ENCODE data around the gene FYB1. TPM values are rescaled to one million over a fixed set of nuclear protein-coding genes. Genes with fewer than 3 reads are reported as not detected.

Gene FYB1
- total RNA-seq, 1 experiment from 2014 or later: 0.52 TPM

GRCh38 chr5:39194466-39195136 lies 24.8 kb downstream of the FYB1 start (continued):
- TF ChIP-seq, protein P1, sequence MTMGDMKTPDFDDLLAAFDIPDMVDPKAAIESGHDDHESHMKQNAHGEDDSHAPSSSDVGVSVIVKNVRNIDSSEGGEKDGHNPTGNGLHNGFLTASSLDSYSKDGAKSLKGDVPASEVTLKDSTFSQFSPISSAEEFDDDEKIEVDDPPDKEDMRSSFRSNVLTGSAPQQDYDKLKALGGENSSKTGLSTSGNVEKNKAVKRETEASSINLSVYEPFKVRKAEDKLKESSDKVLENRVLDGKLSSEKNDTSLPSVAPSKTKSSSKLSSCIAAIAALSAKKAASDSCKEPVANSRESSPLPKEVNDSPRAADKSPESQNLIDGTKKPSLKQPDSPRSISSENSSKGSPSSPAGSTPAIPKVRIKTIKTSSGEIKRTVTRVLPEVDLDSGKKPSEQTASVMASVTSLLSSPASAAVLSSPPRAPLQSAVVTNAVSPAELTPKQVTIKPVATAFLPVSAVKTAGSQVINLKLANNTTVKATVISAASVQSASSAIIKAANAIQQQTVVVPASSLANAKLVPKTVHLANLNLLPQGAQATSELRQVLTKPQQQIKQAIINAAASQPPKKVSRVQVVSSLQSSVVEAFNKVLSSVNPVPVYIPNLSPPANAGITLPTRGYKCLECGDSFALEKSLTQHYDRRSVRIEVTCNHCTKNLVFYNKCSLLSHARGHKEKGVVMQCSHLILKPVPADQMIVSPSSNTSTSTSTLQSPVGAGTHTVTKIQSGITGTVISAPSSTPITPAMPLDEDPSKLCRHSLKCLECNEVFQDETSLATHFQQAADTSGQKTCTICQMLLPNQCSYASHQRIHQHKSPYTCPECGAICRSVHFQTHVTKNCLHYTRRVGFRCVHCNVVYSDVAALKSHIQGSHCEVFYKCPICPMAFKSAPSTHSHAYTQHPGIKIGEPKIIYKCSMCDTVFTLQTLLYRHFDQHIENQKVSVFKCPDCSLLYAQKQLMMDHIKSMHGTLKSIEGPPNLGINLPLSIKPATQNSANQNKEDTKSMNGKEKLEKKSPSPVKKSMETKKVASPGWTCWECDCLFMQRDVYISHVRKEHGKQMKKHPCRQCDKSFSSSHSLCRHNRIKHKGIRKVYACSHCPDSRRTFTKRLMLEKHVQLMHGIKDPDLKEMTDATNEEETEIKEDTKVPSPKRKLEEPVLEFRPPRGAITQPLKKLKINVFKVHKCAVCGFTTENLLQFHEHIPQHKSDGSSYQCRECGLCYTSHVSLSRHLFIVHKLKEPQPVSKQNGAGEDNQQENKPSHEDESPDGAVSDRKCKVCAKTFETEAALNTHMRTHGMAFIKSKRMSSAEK (CRISPR knock-in tag; IDR thresholded peaks at IDR 0.05; ENCODE audit: borderline replicate concordance): no peak
- TF ChIP-seq CREB1 (CRISPR knock-in tag; IDR thresholded peaks at IDR 0.05) (no peak), SOX15 (CRISPR knock-in tag; IDR thresholded peaks at IDR 0.05) (no peak), FOXP4 (CRISPR knock-in tag; IDR thresholded peaks at IDR 0.05) (no peak), HMGA2 (CRISPR knock-in tag; IDR thresholded peaks at IDR 0.05) (no peak), AFF4 (CRISPR knock-in tag; IDR thresholded peaks at IDR 0.05; ENCODE audit: borderline replicate concordance) (no peak)
- TF ChIP-seq, protein P2, sequence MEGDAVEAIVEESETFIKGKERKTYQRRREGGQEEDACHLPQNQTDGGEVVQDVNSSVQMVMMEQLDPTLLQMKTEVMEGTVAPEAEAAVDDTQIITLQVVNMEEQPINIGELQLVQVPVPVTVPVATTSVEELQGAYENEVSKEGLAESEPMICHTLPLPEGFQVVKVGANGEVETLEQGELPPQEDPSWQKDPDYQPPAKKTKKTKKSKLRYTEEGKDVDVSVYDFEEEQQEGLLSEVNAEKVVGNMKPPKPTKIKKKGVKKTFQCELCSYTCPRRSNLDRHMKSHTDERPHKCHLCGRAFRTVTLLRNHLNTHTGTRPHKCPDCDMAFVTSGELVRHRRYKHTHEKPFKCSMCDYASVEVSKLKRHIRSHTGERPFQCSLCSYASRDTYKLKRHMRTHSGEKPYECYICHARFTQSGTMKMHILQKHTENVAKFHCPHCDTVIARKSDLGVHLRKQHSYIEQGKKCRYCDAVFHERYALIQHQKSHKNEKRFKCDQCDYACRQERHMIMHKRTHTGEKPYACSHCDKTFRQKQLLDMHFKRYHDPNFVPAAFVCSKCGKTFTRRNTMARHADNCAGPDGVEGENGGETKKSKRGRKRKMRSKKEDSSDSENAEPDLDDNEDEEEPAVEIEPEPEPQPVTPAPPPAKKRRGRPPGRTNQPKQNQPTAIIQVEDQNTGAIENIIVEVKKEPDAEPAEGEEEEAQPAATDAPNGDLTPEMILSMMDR (IDR thresholded peaks at IDR 0.05): no peak
- TF ChIP-seq, protein P3, sequence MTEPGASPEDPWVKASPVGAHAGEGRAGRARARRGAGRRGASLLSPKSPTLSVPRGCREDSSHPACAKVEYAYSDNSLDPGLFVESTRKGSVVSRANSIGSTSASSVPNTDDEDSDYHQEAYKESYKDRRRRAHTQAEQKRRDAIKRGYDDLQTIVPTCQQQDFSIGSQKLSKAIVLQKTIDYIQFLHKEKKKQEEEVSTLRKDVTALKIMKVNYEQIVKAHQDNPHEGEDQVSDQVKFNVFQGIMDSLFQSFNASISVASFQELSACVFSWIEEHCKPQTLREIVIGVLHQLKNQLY (CRISPR knock-in tag; IDR thresholded peaks at IDR 0.05): no peak
- TF ChIP-seq, protein P4, sequence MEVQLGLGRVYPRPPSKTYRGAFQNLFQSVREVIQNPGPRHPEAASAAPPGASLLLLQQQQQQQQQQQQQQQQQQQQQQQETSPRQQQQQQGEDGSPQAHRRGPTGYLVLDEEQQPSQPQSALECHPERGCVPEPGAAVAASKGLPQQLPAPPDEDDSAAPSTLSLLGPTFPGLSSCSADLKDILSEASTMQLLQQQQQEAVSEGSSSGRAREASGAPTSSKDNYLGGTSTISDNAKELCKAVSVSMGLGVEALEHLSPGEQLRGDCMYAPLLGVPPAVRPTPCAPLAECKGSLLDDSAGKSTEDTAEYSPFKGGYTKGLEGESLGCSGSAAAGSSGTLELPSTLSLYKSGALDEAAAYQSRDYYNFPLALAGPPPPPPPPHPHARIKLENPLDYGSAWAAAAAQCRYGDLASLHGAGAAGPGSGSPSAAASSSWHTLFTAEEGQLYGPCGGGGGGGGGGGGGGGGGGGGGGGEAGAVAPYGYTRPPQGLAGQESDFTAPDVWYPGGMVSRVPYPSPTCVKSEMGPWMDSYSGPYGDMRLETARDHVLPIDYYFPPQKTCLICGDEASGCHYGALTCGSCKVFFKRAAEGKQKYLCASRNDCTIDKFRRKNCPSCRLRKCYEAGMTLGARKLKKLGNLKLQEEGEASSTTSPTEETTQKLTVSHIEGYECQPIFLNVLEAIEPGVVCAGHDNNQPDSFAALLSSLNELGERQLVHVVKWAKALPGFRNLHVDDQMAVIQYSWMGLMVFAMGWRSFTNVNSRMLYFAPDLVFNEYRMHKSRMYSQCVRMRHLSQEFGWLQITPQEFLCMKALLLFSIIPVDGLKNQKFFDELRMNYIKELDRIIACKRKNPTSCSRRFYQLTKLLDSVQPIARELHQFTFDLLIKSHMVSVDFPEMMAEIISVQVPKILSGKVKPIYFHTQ (CRISPR knock-in tag; IDR thresholded peaks at IDR 0.05): no peak
- TF ChIP-seq, protein P5, sequence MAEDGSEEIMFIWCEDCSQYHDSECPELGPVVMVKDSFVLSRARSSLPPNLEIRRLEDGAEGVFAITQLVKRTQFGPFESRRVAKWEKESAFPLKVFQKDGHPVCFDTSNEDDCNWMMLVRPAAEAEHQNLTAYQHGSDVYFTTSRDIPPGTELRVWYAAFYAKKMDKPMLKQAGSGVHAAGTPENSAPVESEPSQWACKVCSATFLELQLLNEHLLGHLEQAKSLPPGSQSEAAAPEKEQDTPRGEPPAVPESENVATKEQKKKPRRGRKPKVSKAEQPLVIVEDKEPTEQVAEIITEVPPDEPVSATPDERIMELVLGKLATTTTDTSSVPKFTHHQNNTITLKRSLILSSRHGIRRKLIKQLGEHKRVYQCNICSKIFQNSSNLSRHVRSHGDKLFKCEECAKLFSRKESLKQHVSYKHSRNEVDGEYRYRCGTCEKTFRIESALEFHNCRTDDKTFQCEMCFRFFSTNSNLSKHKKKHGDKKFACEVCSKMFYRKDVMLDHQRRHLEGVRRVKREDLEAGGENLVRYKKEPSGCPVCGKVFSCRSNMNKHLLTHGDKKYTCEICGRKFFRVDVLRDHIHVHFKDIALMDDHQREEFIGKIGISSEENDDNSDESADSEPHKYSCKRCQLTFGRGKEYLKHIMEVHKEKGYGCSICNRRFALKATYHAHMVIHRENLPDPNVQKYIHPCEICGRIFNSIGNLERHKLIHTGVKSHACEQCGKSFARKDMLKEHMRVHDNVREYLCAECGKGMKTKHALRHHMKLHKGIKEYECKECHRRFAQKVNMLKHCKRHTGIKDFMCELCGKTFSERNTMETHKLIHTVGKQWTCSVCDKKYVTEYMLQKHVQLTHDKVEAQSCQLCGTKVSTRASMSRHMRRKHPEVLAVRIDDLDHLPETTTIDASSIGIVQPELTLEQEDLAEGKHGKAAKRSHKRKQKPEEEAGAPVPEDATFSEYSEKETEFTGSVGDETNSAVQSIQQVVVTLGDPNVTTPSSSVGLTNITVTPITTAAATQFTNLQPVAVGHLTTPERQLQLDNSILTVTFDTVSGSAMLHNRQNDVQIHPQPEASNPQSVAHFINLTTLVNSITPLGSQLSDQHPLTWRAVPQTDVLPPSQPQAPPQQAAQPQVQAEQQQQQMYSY (CRISPR knock-in tag; IDR thresholded peaks at IDR 0.05): no peak
- TF ChIP-seq, protein P6, sequence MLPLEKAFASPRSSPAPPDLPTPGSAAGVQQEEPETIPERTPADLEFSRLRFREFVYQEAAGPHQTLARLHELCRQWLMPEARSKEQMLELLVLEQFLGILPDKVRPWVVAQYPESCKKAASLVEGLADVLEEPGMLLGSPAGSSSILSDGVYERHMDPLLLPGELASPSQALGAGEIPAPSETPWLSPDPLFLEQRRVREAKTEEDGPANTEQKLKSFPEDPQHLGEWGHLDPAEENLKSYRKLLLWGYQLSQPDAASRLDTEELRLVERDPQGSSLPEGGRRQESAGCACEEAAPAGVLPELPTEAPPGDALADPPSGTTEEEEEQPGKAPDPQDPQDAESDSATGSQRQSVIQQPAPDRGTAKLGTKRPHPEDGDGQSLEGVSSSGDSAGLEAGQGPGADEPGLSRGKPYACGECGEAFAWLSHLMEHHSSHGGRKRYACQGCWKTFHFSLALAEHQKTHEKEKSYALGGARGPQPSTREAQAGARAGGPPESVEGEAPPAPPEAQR (CRISPR knock-in tag; IDR thresholded peaks at IDR 0.05): no peak
- TF ChIP-seq, protein P7, sequence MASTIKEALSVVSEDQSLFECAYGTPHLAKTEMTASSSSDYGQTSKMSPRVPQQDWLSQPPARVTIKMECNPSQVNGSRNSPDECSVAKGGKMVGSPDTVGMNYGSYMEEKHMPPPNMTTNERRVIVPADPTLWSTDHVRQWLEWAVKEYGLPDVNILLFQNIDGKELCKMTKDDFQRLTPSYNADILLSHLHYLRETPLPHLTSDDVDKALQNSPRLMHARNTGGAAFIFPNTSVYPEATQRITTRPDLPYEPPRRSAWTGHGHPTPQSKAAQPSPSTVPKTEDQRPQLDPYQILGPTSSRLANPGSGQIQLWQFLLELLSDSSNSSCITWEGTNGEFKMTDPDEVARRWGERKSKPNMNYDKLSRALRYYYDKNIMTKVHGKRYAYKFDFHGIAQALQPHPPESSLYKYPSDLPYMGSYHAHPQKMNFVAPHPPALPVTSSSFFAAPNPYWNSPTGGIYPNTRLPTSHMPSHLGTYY (CRISPR knock-in tag; IDR thresholded peaks at IDR 0.05): no peak

Data from WTC11 (cell line).